ENCODE results near the gene TBX3. TPM values are rescaled to one million over a fixed set of nuclear protein-coding genes. Genes with fewer than 3 reads are reported as not detected.

TBX3 gene
- total and polyA plus RNA-seq, 2 donors from 2014 or later: 10.5 to 18.0 TPM

- DNase-seq (peak in 2 of 5 donors; percentile 10 to 37), FAIRE-seq (no peak)
- H3K9ac ChIP-seq (ENCODE audit: low read length in 3 of 3): no peak overlapping the region
- H3K9me3 ChIP-seq (ENCODE audit: control insufficient read depth in 2 of 3, insufficient read depth in 1 of 3, low read length in 3 of 3): no peaks in the 10 kb centered on the region
- H3K4me1 ChIP-seq (ENCODE audit: control insufficient read depth in 2 of 3, insufficient read depth in 2 of 3, low read depth in 1 of 3, low read length in 3 of 3): no peaks in the 10 kb centered on the region
- H3K4me3 ChIP-seq (ENCODE audit: low read length in 3 of 3): no peak overlapping the region
- H3K27me3 ChIP-seq (ENCODE audit: control insufficient read depth, insufficient read depth, low read length): no peaks in the 10 kb centered on the region
- no peak overlapping the region for H3K27ac ChIP-seq (ENCODE audit: low read depth in 2 of 2, low read length in 2 of 2)
- TF ChIP-seq CTCF (IDR thresholded peaks at IDR 0.05; ENCODE audit: borderline replicate concordance, extremely low read depth, insufficient read depth): no peak
- H3K36me3 ChIP-seq (ENCODE audit: control insufficient read depth in 2 of 3, insufficient read depth in 3 of 3, low read length in 3 of 3): no peaks in the 10 kb centered on the region
- intact Hi-C loops (cut with DNase I): no loop called here
Observed at GRCh38 chr12:114655934-114656749, 27.8 kb downstream of the TBX3 start.

- Histone ChIP-seq H3K4me3 (ENCODE audit: low read length in 3 of 3) (no peak overlapping the region), H3K9me3 (ENCODE audit: control insufficient read depth in 2 of 3, insufficient read depth in 1 of 3, low read length in 3 of 3) (no peaks in the 10 kb centered on the region), H3K27ac (ENCODE audit: low read depth in 2 of 2, low read length in 2 of 2) (no peak overlapping the region), H3K36me3 (ENCODE audit: control insufficient read depth in 2 of 3, insufficient read depth in 3 of 3, low read length in 3 of 3) (no peaks in the 10 kb centered on the region), H3K4me1 (ENCODE audit: control insufficient read depth in 2 of 3, insufficient read depth in 2 of 3, low read depth in 1 of 3, low read length in 3 of 3) (no peaks in the 10 kb centered on the region), H3K9ac (ENCODE audit: low read length in 3 of 3) (no peak overlapping the region), H3K27me3 (ENCODE audit: control insufficient read depth, insufficient read depth, low read length) (no peaks in the 10 kb centered on the region)
- FAIRE-seq (no peak), DNase-seq (no peak)
- TF ChIP-seq CTCF (IDR thresholded peaks at IDR 0.05; ENCODE audit: borderline replicate concordance, extremely low read depth, insufficient read depth): no peak
- intact Hi-C loops (cut with DNase I): no loop called here
Observed at GRCh38 chr12:114649585-114649984, 34.4 kb downstream of the TBX3 start.

GRCh38 chr12:114648711-114649110, 35.3 kb downstream of the TBX3 start:
- Histone ChIP-seq H3K27me3 (ENCODE audit: control insufficient read depth, insufficient read depth, low read length) (no peaks in the 10 kb centered on the region), H3K27ac (ENCODE audit: low read depth in 2 of 2, low read length in 2 of 2) (no peak overlapping the region), H3K9ac (ENCODE audit: low read length in 3 of 3) (no peak overlapping the region), H3K4me1 (ENCODE audit: control insufficient read depth in 2 of 3, insufficient read depth in 2 of 3, low read depth in 1 of 3, low read length in 3 of 3) (no peaks in the 10 kb centered on the region), H3K4me3 (ENCODE audit: low read length in 3 of 3) (no peak overlapping the region), H3K36me3 (ENCODE audit: control insufficient read depth in 2 of 3, insufficient read depth in 3 of 3, low read length in 3 of 3) (no peaks in the 10 kb centered on the region), H3K9me3 (ENCODE audit: control insufficient read depth in 2 of 3, insufficient read depth in 1 of 3, low read length in 3 of 3) (no peaks in the 10 kb centered on the region)
- TF ChIP-seq CTCF (IDR thresholded peaks at IDR 0.05; ENCODE audit: borderline replicate concordance, extremely low read depth, insufficient read depth): no peak
- FAIRE-seq (no peak), DNase-seq (no peak)
- intact Hi-C loops (cut with DNase I): no loop called here
